HG03097 (cell line): ENCODE data around the gene EOLA1.
"Not testable (repeated sequence)": the region's sequence is repeated elsewhere in the genome, so short reads cannot be mapped to it uniquely, and the experiment has no call there.

Experiments used
- ATAC-seq: cut with Tn5 transposase; IDR thresholded peaks from one replicate; pipeline ENCODE4 v1.9.1; 2021; ENCODE audit not compliant: unreplicated experiment, low FRiP score

The EOLA1 gene

GRCh38 chrX:149539283-149540130 is 1.3 kb upstream of the EOLA1 start:
- peak; percentile 40 for ATAC-seq

GRCh38 chrX:149540131-149540620 is 636 bp upstream of the EOLA1 start:
- peak; percentile 19 for ATAC-seq

DNA sequence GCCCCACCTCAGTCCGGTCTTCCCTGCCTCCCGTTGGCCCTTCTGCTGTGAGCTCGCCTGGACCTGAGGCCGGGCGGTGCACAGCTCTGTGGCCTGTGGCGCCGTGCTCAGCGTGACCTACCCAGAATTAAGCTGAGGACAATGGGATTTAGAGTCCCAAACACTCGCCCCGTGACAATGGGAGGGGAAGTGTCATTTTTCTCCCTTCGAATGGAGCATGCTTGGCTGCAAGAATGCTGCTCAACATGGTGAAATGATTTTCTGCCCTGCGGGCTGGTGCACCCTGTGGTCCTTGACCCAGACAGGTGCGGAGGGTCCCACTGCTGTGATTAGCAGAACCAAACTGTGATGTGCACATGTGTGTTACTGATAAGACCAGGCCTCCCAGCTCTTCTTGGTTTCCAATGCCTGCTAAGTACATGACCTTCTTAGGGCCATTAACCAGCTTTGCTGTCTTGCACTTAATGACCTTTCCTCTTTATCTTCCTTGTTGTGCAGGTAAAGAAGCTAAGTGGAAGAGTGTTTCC is 772 bp downstream of the EOLA1 start:
- no peak for ATAC-seq

GRCh38 chrX:149545545-149546543 is 5.0 kb downstream of the EOLA1 start:
- ATAC-seq, result not testable (repeated sequence)

DNA sequence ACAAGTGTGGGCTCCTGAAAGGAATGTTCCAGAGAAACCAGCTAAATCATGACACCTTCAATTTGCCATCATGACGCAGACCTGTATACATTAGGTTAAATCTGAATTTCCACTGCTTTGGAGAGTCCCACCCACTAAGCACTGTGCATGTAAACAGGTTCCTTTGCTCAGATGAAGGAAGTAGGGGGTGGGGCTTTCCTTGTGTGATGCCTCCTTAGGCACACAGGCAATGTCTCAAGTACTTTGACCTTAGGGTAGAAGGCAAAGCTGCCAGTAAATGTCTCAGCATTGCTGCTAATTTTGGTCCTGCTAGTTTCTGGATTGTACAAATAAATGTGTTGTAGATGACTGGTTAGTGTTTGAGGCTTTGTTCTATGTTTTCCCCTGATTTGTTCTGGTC is 6.2 kb downstream of the EOLA1 start:
- ATAC-seq, result not testable (repeated sequence)

DNA sequence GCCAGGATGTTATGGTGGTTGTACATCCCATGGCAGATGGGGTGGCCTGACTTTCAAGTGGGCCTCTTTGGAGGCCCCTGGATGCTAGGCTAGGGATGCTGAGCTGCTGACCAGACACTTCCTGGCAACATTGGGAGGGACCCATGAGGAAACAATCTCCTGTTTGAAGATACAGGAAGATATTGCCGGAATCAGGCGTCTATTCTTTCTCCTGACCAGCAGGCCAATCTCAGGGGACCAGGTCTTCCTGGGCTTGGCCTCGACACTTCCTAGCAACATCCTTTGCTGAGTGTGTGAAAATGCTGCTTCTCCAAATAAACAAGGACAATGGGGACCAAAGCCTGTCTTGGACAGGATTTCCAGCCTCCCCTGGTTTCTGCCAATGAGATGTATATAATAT is 7.0 kb downstream of the EOLA1 start:
- ATAC-seq, result not testable (repeated sequence)

- not testable (repeated sequence) for ATAC-seq
Measured at GRCh38 chrX:149549701-149550100, 8.9 kb downstream of the EOLA1 start, which contains the start of gene HSFX3. Gene HSFX3 (minus strand): TSS chrX:149549924. CDS start chrX:149549852, 72 bp downstream.

GRCh38 chrX:149550454-149550853 is 9.6 kb downstream of the EOLA1 start:
- ATAC-seq, result not testable (repeated sequence)

DNA sequence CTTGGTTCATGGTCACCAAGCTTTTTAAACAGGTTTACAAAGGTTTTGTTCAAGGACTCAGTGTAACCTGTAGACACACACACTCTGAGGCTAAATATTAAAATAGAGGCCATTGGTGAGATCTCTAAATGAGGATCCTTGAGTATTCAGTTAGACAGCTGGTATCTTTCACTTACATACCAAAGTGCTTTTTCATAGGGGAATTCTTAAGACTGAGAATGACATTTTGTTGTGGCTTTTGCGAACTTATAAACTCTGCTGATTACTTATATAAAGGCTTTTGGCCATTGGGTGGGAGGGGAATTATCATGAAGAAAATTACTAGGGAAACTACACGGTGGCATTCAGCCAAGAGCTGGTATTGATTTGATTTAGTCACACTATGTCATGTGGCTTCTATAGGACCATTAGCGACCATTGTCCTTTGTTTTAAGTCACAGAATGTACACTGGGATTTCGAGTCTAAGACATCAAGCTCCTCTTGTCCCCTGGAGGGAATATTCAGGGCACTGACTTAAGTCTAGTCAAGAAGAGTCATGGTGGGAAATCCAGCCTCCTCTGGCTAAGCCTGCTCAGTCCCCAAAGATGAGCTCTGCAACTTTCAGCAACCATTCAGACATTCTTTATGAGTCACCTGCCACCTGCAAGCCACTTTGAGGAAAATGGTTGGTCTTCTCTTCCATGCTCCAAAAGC is 10.6 kb downstream of the EOLA1 start:
- not testable (repeated sequence) for ATAC-seq

- not testable (repeated sequence) for ATAC-seq
Measured at GRCh38 chrX:149551939-149552248, 11.1 kb downstream of the EOLA1 start.

GRCh38 chrX:149555251-149555650 is 14.4 kb downstream of the EOLA1 start:
- ATAC-seq, result not testable (repeated sequence)

- no peak for ATAC-seq
Measured at GRCh38 chrX:149563359-149563758, 22.5 kb downstream of the EOLA1 start.

DNA sequence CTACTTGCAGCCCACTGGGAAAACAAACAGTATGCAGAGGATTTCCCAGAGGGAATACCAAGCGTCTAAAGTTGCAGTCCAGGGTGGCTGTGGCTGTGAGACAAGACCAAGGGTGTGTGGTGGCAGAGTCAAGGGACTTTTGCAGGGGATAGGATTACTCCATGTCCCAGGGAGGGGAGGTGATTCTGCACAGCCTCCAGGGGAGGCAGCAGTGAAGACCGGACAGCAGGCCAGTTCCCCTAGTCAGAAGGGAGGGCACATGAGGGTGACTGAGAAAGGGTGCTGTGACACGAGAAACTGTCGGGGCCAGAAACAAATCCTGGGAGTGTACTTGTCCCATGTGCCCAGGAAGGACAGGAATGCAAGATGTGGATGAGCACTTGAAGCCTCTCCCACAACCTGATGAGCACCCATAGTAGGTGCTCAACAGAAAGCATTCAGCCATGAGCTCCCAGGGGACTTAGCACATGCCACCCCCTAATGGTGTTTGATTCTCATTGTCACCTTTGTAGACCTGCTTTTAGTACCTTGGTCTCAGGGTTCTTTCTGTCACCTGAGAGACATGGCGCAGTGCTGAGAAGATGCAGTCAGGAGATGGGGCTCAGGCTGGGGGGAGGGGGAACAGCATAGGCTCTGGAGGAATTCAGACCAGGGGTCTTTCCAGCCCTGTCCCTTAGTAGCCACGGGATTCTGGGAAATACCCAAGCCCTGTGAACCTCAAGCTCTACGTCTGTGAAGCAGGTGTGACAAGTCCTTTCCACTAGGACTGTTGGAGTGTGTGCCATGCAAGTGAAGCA is 27.0 kb downstream of the EOLA1 start:
- no peak for ATAC-seq

DNA sequence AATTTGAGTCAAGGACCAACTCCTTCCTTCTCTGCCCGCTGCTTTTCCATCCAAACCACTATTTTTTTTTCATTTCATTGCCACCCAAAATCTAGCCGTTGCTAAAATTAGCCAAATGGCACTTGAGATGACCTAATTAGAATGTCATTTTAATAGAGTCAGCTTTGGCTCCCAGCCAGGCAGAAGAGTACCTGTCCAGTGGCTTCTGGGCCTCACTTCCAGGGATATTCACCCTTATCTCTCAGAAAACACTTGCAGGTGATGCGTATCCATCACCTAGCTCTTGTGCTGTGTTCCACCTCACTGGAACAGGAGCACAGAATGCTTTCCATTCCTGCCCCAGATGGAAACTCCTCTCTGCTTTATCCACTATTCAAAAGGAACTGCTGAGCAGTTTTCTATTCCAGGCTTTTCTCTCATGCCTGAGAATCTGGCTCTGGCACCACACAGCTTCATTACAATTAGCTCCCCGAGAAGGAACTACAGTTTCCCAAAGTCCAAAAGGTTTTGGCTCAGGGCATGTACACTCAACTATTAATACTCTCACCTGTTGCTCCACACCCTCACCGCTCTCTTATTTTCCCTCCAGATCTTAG is 28.0 kb downstream of the EOLA1 start:
- no peak for ATAC-seq

GRCh38 chrX:149569770-149570169 is 29.0 kb downstream of the EOLA1 start:
- no peak for ATAC-seq

DNA sequence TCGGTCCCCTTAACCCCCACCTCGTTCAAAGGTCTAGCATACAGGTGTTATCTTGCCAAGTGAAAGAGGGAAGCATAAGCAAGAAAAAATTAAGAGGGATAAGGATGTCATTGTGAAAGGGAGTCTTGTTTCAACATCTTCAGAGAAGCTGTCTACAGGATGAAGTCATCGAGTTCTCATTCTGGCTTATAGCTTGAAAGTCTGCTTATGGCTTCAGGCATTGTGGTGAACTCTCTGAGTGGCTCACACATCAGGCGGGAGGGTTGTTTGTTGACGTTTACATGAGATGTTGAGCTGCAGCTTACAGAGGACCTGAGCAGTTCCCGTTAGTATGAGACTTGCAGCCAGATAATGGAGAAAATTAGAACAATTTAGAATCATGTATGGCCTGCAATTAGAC is 29.9 kb downstream of the EOLA1 start:
- ATAC-seq, result no peak

DNA sequence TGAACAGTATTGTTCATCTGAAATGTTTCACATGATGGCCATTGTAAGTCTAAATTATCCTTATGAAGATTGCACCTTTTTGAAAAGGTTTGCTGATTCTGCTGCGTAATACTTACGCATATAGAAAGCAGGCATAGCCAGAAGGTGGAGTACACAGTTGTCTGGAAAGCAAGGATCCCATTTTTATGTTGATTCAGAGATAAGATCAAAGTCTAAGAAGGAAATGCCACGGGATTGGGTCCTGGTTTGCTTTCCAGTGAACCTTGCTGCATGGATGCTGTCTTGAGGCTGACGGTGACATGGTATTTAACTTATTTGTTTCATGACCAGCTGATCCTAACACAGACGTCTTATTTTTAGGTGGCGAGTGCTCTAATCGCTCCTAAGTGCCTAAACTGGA is 31.0 kb downstream of the EOLA1 start:
- no peak for ATAC-seq

DNA sequence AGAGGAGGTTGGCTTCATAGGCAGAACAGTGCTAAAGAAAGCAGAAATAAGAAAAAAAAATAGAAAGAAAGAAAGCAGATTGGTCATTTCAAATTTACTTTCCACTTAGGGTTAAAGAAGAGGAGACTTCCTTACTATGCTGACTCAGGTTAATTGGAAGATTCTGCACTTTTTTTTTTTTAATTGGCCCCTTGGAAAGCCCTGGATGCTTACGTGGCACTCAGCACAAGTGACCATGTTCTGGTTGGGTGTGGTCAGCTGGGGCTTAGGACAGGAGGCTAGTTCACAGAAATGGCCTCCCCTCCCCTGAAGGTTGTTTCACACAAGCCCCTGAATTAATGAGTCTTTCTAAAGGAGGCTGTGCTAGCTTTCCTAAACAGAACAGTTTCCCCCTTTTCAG is 31.9 kb downstream of the EOLA1 start:
- ATAC-seq, result no peak

DNA sequence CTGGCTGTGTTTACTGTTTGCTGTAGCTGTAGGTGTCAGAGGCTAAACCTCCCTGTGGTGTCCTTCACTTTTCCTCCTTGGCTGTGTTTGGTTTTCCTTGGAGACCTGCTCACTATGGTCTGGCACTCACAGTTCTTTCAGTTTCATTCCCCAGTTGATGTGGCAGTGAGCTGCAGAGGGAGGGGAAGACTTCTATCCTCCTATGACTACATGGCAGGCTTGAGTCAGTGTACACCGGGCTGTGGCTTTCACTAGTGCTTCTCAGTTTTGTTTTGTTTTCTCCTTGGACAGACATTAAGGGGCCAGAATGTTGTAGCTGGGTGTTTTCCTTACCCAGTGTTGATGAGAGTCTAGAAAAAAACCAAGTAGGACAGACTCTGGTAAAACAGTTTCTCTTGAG is 32.6 kb downstream of the EOLA1 start:
- peak; percentile 100 for ATAC-seq
